ENCODE measurements around the gene ZNF366.

ZNF366 gene

GRCh38 chr5:72488756-72489155, 18.5 kb downstream of the ZNF366 start:
- DNase-seq (ENCODE audit: low read depth): no peak

GRCh38 chr5:72487177-72487576, 20.0 kb downstream of the ZNF366 start:
- peak; percentile 60 for DNase-seq (ENCODE audit: low read depth)

GRCh38 chr5:72486371-72486770, 20.8 kb downstream of the ZNF366 start:
- DNase-seq (ENCODE audit: low read depth): peak; percentile 92

- DNase-seq (ENCODE audit: low read depth): no peak
Observed at GRCh38 chr5:72485430-72485974, 21.7 kb downstream of the ZNF366 start.

- DNase-seq (ENCODE audit: low read depth): no peak
Observed at GRCh38 chr5:72482046-72482445, 25.2 kb downstream of the ZNF366 start.

GRCh38 chr5:72480841-72481240, 26.4 kb downstream of the ZNF366 start:
- DNase-seq (ENCODE audit: low read depth): no peak

- DNase-seq (ENCODE audit: low read depth): no peak
Observed at GRCh38 chr5:72479921-72480320, 27.3 kb downstream of the ZNF366 start.

GRCh38 chr5:72478684-72479083, 28.5 kb downstream of the ZNF366 start:
- DNase-seq (ENCODE audit: low read depth): peak; percentile 44

- no peak for DNase-seq (ENCODE audit: low read depth)
Observed at GRCh38 chr5:72478276-72478675, 28.9 kb downstream of the ZNF366 start.

- peak; percentile 40 for DNase-seq (ENCODE audit: low read depth)
Observed at GRCh38 chr5:72477644-72478043, 29.6 kb downstream of the ZNF366 start.

- DNase-seq (ENCODE audit: low read depth): peak; percentile 26
Observed at GRCh38 chr5:72477176-72477575, 30.0 kb downstream of the ZNF366 start.

GRCh38 chr5:72476721-72477120, 30.5 kb downstream of the ZNF366 start:
- no peak for DNase-seq (ENCODE audit: low read depth)

GRCh38 chr5:72476275-72476674, 30.9 kb downstream of the ZNF366 start:
- no peak for DNase-seq (ENCODE audit: low read depth)

- peak; percentile 43 for DNase-seq (ENCODE audit: low read depth)
Observed at GRCh38 chr5:72474516-72474915, 32.7 kb downstream of the ZNF366 start.

- DNase-seq (ENCODE audit: low read depth): no peak
Observed at GRCh38 chr5:72474046-72474500, 33.1 kb downstream of the ZNF366 start.

GRCh38 chr5:72472666-72473422, 34.4 kb downstream of the ZNF366 start:
- DNase-seq (ENCODE audit: low read depth): peak; percentile 19

GRCh38 chr5:72472031-72472430, 35.2 kb downstream of the ZNF366 start:
- no peak for DNase-seq (ENCODE audit: low read depth)

GRCh38 chr5:72470826-72471225, 36.4 kb downstream of the ZNF366 start:
- DNase-seq (ENCODE audit: low read depth): peak; percentile 85

- no peak for DNase-seq (ENCODE audit: low read depth)
Observed at GRCh38 chr5:72468606-72469005, 38.6 kb downstream of the ZNF366 start.

- peak; percentile 72 for DNase-seq (ENCODE audit: low read depth)
Observed at GRCh38 chr5:72468024-72468423, 39.2 kb downstream of the ZNF366 start.

GRCh38 chr5:72467461-72467860, 39.7 kb downstream of the ZNF366 start:
- peak; percentile 56 for DNase-seq (ENCODE audit: low read depth)

- peak; percentile 67 for DNase-seq (ENCODE audit: low read depth)
Observed at GRCh38 chr5:72465601-72466563, 41.3 kb downstream of the ZNF366 start.

- DNase-seq (ENCODE audit: low read depth): no peak
Observed at GRCh38 chr5:72465066-72465465, 42.1 kb downstream of the ZNF366 start.
